ENCODE data around the gene ZNRF1. TPM values are rescaled to one million over a fixed set of nuclear protein-coding genes. Genes with fewer than 3 reads are reported as not detected.

The ZNRF1 gene
- total and polyA plus RNA-seq, 2 of the 13 experiments (the other 11 are each of a cell fraction or from before 2014, with no cell fraction given), result 43.9 to 58.7 TPM

- TF ChIP-seq, protein P1, sequence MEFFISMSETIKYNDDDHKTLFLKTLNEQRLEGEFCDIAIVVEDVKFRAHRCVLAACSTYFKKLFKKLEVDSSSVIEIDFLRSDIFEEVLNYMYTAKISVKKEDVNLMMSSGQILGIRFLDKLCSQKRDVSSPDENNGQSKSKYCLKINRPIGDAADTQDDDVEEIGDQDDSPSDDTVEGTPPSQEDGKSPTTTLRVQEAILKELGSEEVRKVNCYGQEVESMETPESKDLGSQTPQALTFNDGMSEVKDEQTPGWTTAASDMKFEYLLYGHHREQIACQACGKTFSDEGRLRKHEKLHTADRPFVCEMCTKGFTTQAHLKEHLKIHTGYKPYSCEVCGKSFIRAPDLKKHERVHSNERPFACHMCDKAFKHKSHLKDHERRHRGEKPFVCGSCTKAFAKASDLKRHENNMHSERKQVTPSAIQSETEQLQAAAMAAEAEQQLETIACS (CRISPR knock-in tag; IDR thresholded peaks at IDR 0.05), result no peak
- TF ChIP-seq TGIF2 (CRISPR knock-in tag; IDR thresholded peaks at IDR 0.05) (peak; percentile 33; the same call in 1 of the 2 replicates), NPAS2 (CRISPR knock-in tag; IDR thresholded peaks at IDR 0.05; ENCODE audit: borderline replicate concordance) (no peak), HNF1B (CRISPR knock-in tag; IDR thresholded peaks at IDR 0.05) (0 out of 2 replicates have a peak, but pooled peaks have one; percentile 16), ARID4A (CRISPR knock-in tag; IDR thresholded peaks at IDR 0.05; ENCODE audit: borderline replicate concordance) (peak; percentile 64), PAX8 (CRISPR knock-in tag; IDR thresholded peaks at IDR 0.05; ENCODE audit: borderline replicate concordance) (no peak), AFF4 (CRISPR knock-in tag; IDR thresholded peaks at IDR 0.05) (no peak), MED1 (CRISPR knock-in tag; IDR thresholded peaks at IDR 0.05) (peak; percentile 13)
- TF ChIP-seq, protein P2, sequence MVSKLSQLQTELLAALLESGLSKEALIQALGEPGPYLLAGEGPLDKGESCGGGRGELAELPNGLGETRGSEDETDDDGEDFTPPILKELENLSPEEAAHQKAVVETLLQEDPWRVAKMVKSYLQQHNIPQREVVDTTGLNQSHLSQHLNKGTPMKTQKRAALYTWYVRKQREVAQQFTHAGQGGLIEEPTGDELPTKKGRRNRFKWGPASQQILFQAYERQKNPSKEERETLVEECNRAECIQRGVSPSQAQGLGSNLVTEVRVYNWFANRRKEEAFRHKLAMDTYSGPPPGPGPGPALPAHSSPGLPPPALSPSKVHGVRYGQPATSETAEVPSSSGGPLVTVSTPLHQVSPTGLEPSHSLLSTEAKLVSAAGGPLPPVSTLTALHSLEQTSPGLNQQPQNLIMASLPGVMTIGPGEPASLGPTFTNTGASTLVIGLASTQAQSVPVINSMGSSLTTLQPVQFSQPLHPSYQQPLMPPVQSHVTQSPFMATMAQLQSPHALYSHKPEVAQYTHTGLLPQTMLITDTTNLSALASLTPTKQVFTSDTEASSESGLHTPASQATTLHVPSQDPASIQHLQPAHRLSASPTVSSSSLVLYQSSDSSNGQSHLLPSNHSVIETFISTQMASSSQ (IDR thresholded peaks at IDR 0.05; ENCODE audit: low read depth), result no peak
- TF ChIP-seq, protein P2 (CRISPR knock-in tag; IDR thresholded peaks at IDR 0.05; ENCODE audit: borderline replicate concordance), result no peak
- TF ChIP-seq, protein P3, sequence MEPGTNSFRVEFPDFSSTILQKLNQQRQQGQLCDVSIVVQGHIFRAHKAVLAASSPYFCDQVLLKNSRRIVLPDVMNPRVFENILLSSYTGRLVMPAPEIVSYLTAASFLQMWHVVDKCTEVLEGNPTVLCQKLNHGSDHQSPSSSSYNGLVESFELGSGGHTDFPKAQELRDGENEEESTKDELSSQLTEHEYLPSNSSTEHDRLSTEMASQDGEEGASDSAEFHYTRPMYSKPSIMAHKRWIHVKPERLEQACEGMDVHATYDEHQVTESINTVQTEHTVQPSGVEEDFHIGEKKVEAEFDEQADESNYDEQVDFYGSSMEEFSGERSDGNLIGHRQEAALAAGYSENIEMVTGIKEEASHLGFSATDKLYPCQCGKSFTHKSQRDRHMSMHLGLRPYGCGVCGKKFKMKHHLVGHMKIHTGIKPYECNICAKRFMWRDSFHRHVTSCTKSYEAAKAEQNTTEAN (CRISPR knock-in tag; conservative IDR thresholded peaks at IDR 0.05), result no peak
Measured at GRCh38 chr16:75087375-75087979, 88.7 kb downstream of the ZNRF1 start (continued).

Data from HepG2 (cell line).